PC-9 (cell line): Measurements from ENCODE around the gene KIN. TPM values are rescaled to one million over a fixed set of nuclear protein-coding genes. Genes with fewer than 3 reads are reported as not detected.

Experiments used
- BruUV-seq: library from RNA; stranded (reverse); fragments of 400-500 nt; replicated peaks from 2 replicates; lab custom pipeline; 2021; lab: Mats Ljungman, UMichigan
- CTCF ChIA-PET: fragments of 300-600 bp; sonication (Branson Sonifier 250); formaldehyde crosslinking; loops from one replicate; lab custom pipeline; 2022; ENCODE audit warnings: antibody characterized with exemption; lab: Charles Lee
- POLR2A ChIA-PET: fragments of 300-600 bp; sonication (Branson Sonifier 250); formaldehyde crosslinking; loops from one replicate; lab custom pipeline; 2022; ENCODE audit warnings: antibody characterized with exemption; ENCODE audit not compliant: unreplicated experiment; lab: Charles Lee
- DNase-seq, 2 experiments: peaks; one replicate each; pipeline versions ENCODE4 v3.0.0 to v3.0.0-alpha.2; 2015 to 2022; ENCODE audit warnings: mixed read lengths in 1 of 2
- H2AFZ ChIP-seq: fragments of 200-600 bp; sonication (generic); 2 replicates; pipeline ENCODE4 v1.8.1; 2017; ENCODE audit warnings: antibody characterized with exemption
- H3F3A ChIP-seq: fragments of 200-600 bp; sonication (generic); 2 replicates; pipeline ENCODE4 v1.8.1; 2017; ENCODE audit warnings: antibody characterized with exemption, mild to moderate bottlenecking, low read depth; ENCODE audit not compliant: insufficient read depth
- H3K27ac ChIP-seq: fragments of 200-600 bp; sonication (generic); 2 replicates; pipeline ENCODE4 v1.6.1; 2016; ENCODE audit warnings: mixed run types
- H3K27me3 ChIP-seq: fragments of 200-600 bp; sonication (generic); 2 replicates; pipeline ENCODE4 v1.6.1; 2016; ENCODE audit warnings: low read depth, mixed run types; ENCODE audit not compliant: insufficient read depth
- H3K36me3 ChIP-seq: fragments of 200-600 bp; sonication (generic); 2 replicates; pipeline ENCODE4 v1.6.1; 2016; ENCODE audit warnings: low read depth, mixed run types
- H3K4me1 ChIP-seq: fragments of 200-600 bp; sonication (generic); replicated peaks from 2 replicates; pipeline ENCODE4 v1.6.1; 2016; ENCODE audit warnings: mixed run types; ENCODE audit not compliant: insufficient read depth
- H3K4me2 ChIP-seq: fragments of 200-600 bp; sonication (generic); 2 replicates; pipeline ENCODE4 v1.6.1; 2017; ENCODE audit warnings: mixed run types
- H3K4me3 ChIP-seq: fragments of 200-600 bp; sonication (generic); 2 replicates; pipeline ENCODE4 v1.6.1; 2016; ENCODE audit warnings: mixed run types
- H3K79me2 ChIP-seq: fragments of 200-600 bp; sonication (generic); 2 replicates; pipeline ENCODE4 v1.6.1; 2017; ENCODE audit warnings: low read depth, mixed run types
- H3K9me2 ChIP-seq: fragments of 200-600 bp; sonication (generic); 2 replicates; pipeline ENCODE4 v1.8.1; 2017; ENCODE audit warnings: mild to moderate bottlenecking; ENCODE audit not compliant: insufficient read depth
- H3K9me3 ChIP-seq: fragments of 200-600 bp; sonication (generic); 2 replicates; pipeline ENCODE4 v1.8.1; 2016; ENCODE audit warnings: low read depth; ENCODE audit not compliant: insufficient read depth
- H4K20me1 ChIP-seq: fragments of 200-600 bp; sonication (generic); 2 replicates; pipeline ENCODE4 v1.8.1; 2017; ENCODE audit not compliant: insufficient read depth
- EZH2 ChIP-seq: fragments of 200-600 bp; sonication (generic); IDR thresholded peaks from 2 replicates; pipeline ENCODE4 v1.8.0; 2017; ENCODE audit warnings: antibody characterized with exemption, low read depth
- intact Hi-C: fragments of 100-400 bp; cut with micrococcal nuclease; formaldehyde crosslinking; loops from one replicate; pipeline ENCODE4 v1.10.0; 2022; ENCODE audit not compliant: unreplicated experiment
- total RNA-seq: library from RNA; stranded (reverse); gene quantifications from 2 replicates; pipeline ENCODE4 v1.2.3, GENCODE V29; 2021
- TF ChIP-seq, protein P1 (sequence below): fragments of 200-600 bp; sonication (generic); conservative IDR thresholded peaks from 2 replicates; pipeline ENCODE4 v1.6.1; 2017; ENCODE audit warnings: mixed run types, antibody characterized with exemption, mild to moderate bottlenecking, moderate library complexity

The KIN gene
- total RNA-seq, 1 experiment from 2014 or later, result 10.4 TPM

DNA sequence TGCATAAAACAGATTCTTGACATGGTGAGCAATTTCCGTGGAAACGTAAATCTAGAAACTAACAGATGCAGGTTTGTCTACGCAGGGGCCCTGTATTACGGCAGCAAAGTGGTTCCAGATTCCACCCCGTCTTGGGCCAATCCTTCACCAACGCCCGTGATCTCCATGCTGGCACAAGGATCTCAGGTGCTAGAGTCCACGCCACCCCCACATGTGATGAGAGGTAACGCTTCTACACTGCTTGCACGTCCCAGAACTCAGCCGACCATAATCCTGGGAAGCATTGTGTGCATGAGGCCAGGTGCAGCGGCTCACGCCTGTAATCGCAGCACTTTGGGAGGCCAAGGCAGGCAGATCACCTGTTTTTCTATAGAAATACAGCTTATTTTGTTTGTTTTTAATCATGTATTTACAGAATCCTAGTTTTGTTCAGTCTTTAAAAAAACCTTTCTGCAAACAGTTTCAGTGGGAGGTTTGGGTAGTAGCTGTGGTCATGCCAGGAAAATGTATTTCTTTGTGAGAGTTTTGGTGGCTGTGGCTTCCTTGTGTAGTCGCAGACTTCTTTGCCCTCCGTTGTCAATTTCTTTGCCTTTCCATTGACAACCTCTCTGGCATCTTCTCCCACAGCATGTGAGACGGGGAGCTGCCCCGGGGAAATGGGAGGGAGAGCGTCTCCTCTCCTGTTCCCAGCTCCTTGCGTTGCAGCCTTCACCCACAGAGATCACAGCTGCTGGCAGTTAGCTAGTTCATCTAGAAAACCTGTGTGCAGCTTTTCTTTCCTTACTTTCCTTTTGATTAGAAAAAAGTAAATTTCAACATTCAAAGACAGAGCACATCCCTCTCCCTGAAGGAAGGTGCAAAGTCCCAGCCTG is 49.0 kb downstream of the KIN start:
- TF ChIP-seq, protein P1, sequence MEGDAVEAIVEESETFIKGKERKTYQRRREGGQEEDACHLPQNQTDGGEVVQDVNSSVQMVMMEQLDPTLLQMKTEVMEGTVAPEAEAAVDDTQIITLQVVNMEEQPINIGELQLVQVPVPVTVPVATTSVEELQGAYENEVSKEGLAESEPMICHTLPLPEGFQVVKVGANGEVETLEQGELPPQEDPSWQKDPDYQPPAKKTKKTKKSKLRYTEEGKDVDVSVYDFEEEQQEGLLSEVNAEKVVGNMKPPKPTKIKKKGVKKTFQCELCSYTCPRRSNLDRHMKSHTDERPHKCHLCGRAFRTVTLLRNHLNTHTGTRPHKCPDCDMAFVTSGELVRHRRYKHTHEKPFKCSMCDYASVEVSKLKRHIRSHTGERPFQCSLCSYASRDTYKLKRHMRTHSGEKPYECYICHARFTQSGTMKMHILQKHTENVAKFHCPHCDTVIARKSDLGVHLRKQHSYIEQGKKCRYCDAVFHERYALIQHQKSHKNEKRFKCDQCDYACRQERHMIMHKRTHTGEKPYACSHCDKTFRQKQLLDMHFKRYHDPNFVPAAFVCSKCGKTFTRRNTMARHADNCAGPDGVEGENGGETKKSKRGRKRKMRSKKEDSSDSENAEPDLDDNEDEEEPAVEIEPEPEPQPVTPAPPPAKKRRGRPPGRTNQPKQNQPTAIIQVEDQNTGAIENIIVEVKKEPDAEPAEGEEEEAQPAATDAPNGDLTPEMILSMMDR, result no peak
- TF ChIP-seq EZH2, result no peak

DNA sequence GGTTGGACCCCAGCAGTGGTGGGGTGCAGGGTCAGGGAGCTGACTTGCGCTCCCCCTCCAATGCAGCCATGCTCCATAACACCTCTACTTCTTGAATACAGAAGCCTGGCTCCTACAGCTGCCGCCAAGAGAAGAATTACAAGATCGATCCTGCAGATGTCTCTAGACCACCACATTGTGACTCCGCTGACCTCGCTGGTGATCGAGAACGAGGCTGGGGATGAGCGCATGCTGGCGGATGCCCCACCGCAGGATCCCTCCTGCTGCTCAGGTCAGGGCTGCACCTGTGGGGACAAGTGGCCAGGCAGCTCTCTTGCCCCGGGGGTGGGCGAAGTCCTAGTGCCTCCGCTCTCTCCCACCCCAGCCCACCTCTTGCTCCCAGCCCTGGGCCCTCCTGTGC is 53.0 kb downstream of the KIN start:
- no peaks in the 10 kb centered on the region for H4K20me1 ChIP-seq
- no peaks in the 10 kb centered on the region for H3K79me2 ChIP-seq
- intact Hi-C loops, result no loop called here
- DNase-seq, result no peak
- H3K4me3 ChIP-seq, result no peak overlapping the region
- H3K27ac ChIP-seq, result no peak overlapping the region
- no peak overlapping the region for H2AFZ ChIP-seq
- no peaks in the 10 kb centered on the region for H3K36me3 ChIP-seq
- H3F3A ChIP-seq, result no peaks in the 10 kb centered on the region
- H3K27me3 ChIP-seq, result peaks cover 5% of the 10 kb centered on the region; the same call in 1 of the 2 replicates
- BruUV-seq, result no TSS peak
- no peaks in the 10 kb centered on the region for H3K9me2 ChIP-seq
- TF ChIP-seq, protein P1, result no peak
- TF ChIP-seq EZH2, result no peak
- no peaks in the 10 kb centered on the region for H3K9me3 ChIP-seq
- H3K4me1 ChIP-seq, result no peaks in the 10 kb centered on the region
- no peak overlapping the region for H3K4me2 ChIP-seq
- ChIA-PET CTCF (no interaction called here), POLR2A (no interaction called here)

More for the DNA sequence above, 49.0 kb downstream of the KIN start:
- DNase-seq, result no peak
- CTCF ChIA-PET, result no interaction called here
- Histone ChIP-seq H4K20me1 (no peaks in the 10 kb centered on the region), H2AFZ (no peak overlapping the region), H3K4me1 (no peaks in the 10 kb centered on the region), H3K27me3 (no peaks in the 10 kb centered on the region), H3K79me2 (no peaks in the 10 kb centered on the region), H3K27ac (no peak overlapping the region), H3K4me3 (no peak overlapping the region), H3F3A (no peaks in the 10 kb centered on the region), H3K4me2 (no peak overlapping the region), H3K9me3 (no peaks in the 10 kb centered on the region), H3K9me2 (no peaks in the 10 kb centered on the region), H3K36me3 (no peaks in the 10 kb centered on the region)
- intact Hi-C loops, result no loop called here
- no TSS peak for BruUV-seq
- POLR2A ChIA-PET, result no interaction called here

DNA sequence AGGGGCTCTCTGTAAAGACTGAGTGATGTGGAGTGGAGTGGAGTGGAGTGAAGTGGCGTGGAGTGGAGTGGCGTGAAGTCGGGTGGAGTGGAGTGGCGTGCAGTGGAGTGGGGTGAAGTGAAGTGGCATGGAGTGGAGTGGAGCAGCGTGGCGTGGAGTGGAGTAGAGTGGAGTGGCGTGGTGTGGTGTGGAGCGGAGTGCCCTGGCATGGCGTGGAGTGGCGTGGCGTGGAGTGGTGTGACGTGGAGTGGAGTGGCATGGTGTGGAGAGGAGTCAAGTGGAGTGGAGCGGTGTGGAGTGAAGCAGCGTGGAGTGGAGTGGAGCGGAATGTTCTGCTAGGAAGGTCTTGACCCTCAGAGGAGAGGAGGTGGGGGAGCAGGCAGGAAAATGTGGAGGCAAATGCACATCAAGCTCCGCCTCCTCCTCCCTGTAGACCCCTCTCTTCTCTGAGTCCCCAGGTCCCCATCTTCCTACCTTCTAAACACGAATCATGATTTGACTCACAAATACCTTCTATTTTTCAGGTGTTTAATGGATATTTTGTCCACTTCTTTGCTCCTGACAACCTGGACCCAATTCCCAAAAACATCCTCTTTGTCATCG is 64.8 kb downstream of the KIN start:
- no peaks in the 10 kb centered on the region for H3K79me2 ChIP-seq
- H3K36me3 ChIP-seq, result no peaks in the 10 kb centered on the region
- no peaks in the 10 kb centered on the region for H3K9me2 ChIP-seq
- no peaks in the 10 kb centered on the region for H3K9me3 ChIP-seq
- H3K27ac ChIP-seq, result no peak overlapping the region
- TF ChIP-seq EZH2, result no peak
- TF ChIP-seq, protein P1, result no peak
- H3F3A ChIP-seq, result no peaks in the 10 kb centered on the region
- CTCF ChIA-PET, result no interaction called here
- no peak for DNase-seq
- H3K27me3 ChIP-seq, result peaks cover 54% of the 10 kb centered on the region
- H4K20me1 ChIP-seq, result no peaks in the 10 kb centered on the region
- H3K4me2 ChIP-seq, result no peak overlapping the region
- no peaks in the 10 kb centered on the region for H3K4me1 ChIP-seq
- H2AFZ ChIP-seq, result no peak overlapping the region
- no TSS peak for BruUV-seq
- POLR2A ChIA-PET, result no interaction called here
- H3K4me3 ChIP-seq, result no peak overlapping the region
- intact Hi-C loops, result no loop called here
